Measurements from ENCODE around the gene RUFY4. TPM values are rescaled to one million over a fixed set of nuclear protein-coding genes. Genes with fewer than 3 reads are reported as not detected.

RUFY4 gene
- total RNA-seq, 4 donors from 2014 or later: 0.25 TPM; not detected in 3

DNA sequence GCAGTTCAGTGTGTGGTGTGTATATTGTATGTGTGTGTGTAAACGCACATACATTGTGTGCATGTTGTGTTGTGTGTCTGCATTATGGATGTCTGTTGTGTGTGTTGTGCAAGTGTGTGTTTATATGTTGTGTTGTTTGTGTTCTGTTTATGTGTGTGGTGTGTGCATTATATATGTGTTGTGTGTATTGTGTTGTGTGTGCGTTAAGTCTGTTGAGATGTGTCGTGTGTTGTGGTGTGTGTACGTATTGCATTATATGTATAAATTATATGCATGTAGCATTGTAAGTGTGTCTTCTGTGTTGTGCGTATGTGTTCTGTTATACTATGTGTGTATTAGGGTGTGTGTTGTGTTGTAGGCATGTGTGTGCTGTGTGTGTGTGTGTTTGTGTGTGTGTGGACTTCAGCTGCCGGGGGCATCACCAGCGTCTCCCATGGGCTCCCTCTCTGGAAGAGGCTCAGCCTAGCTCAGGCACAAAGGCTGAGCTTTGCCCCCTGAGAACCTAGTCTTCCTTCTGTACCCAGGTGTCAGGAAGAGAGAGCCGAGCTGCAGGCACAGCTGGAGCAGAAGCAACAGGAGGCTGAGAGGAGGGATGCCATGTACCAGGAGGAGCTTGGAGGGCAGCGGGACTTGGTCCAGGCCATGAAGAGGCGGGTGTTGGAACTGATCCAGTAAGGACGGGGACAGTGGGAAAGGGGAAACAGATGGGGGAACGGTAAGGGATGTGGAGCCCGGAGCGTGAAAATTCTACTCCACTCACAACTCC lies 13.7 kb downstream of the RUFY4 start:
- in situ Hi-C loops (cut with MboI; ENCODE audit: low sequenced_read_pairs in 4 of 4): no loop called here

DNA sequence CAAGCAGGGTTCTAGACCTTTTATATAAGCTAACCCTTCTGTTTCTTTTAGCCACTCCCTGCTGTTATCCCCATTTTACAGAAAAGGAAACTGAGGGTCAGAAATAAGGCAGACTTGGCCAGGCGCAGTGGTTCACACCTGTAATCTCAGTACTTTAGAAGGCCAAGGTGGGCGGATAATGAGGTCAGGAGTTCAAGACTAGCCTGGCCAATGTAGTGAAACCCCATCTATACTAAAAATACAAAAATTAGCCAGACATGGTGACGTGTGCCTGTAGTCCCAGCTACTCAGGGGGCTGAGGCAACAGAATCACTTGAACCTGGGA lies 14.3 kb downstream of the RUFY4 start:
- H3K27me3 ChIP-seq: peaks cover 0 to 6% (median 0%) of the 10 kb centered on the region in 3 donors
- in situ Hi-C loops (cut with MboI; ENCODE audit: low sequenced_read_pairs in 4 of 4): no loop called here
- TF ChIP-seq, protein P1, sequence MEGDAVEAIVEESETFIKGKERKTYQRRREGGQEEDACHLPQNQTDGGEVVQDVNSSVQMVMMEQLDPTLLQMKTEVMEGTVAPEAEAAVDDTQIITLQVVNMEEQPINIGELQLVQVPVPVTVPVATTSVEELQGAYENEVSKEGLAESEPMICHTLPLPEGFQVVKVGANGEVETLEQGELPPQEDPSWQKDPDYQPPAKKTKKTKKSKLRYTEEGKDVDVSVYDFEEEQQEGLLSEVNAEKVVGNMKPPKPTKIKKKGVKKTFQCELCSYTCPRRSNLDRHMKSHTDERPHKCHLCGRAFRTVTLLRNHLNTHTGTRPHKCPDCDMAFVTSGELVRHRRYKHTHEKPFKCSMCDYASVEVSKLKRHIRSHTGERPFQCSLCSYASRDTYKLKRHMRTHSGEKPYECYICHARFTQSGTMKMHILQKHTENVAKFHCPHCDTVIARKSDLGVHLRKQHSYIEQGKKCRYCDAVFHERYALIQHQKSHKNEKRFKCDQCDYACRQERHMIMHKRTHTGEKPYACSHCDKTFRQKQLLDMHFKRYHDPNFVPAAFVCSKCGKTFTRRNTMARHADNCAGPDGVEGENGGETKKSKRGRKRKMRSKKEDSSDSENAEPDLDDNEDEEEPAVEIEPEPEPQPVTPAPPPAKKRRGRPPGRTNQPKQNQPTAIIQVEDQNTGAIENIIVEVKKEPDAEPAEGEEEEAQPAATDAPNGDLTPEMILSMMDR (IDR thresholded peaks at IDR 0.05 in 4 of 5, conservative IDR thresholded peaks at IDR 0.05 in 1 of 5): no peak
- no peak for TF ChIP-seq POLR2A (IDR thresholded peaks at IDR 0.05)
- H3K36me3 ChIP-seq: no peaks in the 10 kb centered on the region
- no peak overlapping the region for H3K4me3 ChIP-seq
- DNase-seq (no peak), ATAC-seq (no peak)
- intact Hi-C loops (cut with DNase I; ENCODE audit: low total_unique reads): no loop called here
- peaks cover 0 to 6% (median 0%) of the 10 kb centered on the region in 3 donors for H3K9me3 ChIP-seq
- no peaks in the 10 kb centered on the region for H3K4me1 ChIP-seq
- no peak overlapping the region for H3K27ac ChIP-seq

More for the DNA sequence above, 13.7 kb downstream of the RUFY4 start:
- H3K36me3 ChIP-seq: no peaks in the 10 kb centered on the region
- no peak for ATAC-seq
- intact Hi-C loops (cut with DNase I; ENCODE audit: low total_unique reads): no loop called here
- DNase-seq: no peak
- H3K4me3 ChIP-seq: no peak overlapping the region
- TF ChIP-seq, protein P1 (IDR thresholded peaks at IDR 0.05 in 4 of 5, conservative IDR thresholded peaks at IDR 0.05 in 1 of 5): no peak
- TF ChIP-seq POLR2A (IDR thresholded peaks at IDR 0.05): no peak
- H3K27me3 ChIP-seq: peaks cover 0 to 6% (median 0%) of the 10 kb centered on the region in 3 donors
- H3K4me1 ChIP-seq: no peaks in the 10 kb centered on the region
- no peak overlapping the region for H3K27ac ChIP-seq
- peaks cover 0 to 6% (median 0%) of the 10 kb centered on the region in 3 donors for H3K9me3 ChIP-seq

DNA sequence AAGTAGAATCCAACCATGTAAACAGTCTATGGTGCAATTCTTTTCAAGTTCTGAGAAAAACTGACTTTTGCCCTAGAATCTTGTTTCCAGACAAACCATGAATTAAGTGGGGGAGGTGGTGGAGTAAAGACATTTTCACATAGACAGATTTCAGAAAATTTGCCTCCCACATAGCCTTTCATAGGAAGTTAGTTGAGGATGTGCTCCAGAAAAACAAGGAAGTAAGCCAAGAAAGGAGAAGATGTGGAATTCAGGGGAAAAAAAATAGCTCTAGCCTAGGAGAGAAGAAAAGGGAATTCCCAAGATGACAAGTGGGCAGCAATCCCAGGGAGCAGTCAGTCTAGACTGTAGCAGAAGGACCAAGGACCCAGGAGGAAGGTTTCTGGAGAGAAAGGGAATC lies 17.4 kb downstream of the RUFY4 start:
- Histone ChIP-seq H3K4me3 (no peak overlapping the region), H3K27ac (no peak overlapping the region), H3K36me3 (no peaks in the 10 kb centered on the region), H3K9me3 (peaks cover 0 to 6% (median 0%) of the 10 kb centered on the region in 3 donors), H3K27me3 (peaks cover 0 to 6% (median 0%) of the 10 kb centered on the region in 3 donors), H3K4me1 (no peaks in the 10 kb centered on the region)
- ATAC-seq (no peak), DNase-seq (no peak)
- intact Hi-C loops (cut with DNase I; ENCODE audit: low total_unique reads) (no loop called here), in situ Hi-C loops (cut with MboI; ENCODE audit: low sequenced_read_pairs in 4 of 4) (no loop called here)
- TF ChIP-seq POLR2A (IDR thresholded peaks at IDR 0.05): no peak
- TF ChIP-seq, protein P1 (IDR thresholded peaks at IDR 0.05 in 4 of 5, conservative IDR thresholded peaks at IDR 0.05 in 1 of 5): no peak

DNA sequence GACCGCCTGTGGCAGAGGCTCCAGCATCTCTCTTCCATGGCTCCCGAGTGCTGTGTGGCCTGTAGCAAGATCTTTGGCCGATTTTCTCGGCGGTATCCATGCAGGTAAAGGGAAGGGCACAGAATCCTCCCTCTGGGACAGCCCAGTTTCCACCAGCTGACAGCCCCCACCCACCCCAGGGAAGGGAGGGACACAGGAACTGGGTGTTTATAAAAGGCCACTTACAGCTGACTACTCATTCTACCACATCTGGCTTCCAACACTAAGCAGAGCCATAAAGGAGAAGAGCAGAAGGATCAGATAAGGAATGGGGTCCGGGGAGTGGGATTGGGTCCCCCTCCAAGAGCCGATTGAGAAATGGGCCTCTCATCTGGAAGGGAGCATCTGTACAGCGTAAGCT lies 20.2 kb downstream of the RUFY4 start:
- intact Hi-C loops (cut with DNase I; ENCODE audit: low total_unique reads): no loop called here
- TF ChIP-seq, protein P1 (IDR thresholded peaks at IDR 0.05 in 4 of 5, conservative IDR thresholded peaks at IDR 0.05 in 1 of 5): no peak
- no peak for TF ChIP-seq POLR2A (IDR thresholded peaks at IDR 0.05)
- Histone ChIP-seq H3K4me3 (no peak overlapping the region), H3K27me3 (peaks cover 0 to 1% (median 0%) of the 10 kb centered on the region in 3 donors), H3K9me3 (peaks cover 0 to 6% (median 0%) of the 10 kb centered on the region in 3 donors), H3K4me1 (no peaks in the 10 kb centered on the region), H3K36me3 (no peaks in the 10 kb centered on the region), H3K27ac (no peak overlapping the region)
- ATAC-seq (no peak), DNase-seq (no peak)
- in situ Hi-C loops (cut with MboI; ENCODE audit: low sequenced_read_pairs in 4 of 4): no loop called here
